ENCODE data around the gene SERPINB6. TPM values are rescaled to one million over a fixed set of nuclear protein-coding genes. Genes with fewer than 3 reads are reported as not detected.

The SERPINB6 gene
- total RNA-seq, 4 donors from 2014 or later, result 21.2 to 37.0 (median 35.6) TPM

DNA sequence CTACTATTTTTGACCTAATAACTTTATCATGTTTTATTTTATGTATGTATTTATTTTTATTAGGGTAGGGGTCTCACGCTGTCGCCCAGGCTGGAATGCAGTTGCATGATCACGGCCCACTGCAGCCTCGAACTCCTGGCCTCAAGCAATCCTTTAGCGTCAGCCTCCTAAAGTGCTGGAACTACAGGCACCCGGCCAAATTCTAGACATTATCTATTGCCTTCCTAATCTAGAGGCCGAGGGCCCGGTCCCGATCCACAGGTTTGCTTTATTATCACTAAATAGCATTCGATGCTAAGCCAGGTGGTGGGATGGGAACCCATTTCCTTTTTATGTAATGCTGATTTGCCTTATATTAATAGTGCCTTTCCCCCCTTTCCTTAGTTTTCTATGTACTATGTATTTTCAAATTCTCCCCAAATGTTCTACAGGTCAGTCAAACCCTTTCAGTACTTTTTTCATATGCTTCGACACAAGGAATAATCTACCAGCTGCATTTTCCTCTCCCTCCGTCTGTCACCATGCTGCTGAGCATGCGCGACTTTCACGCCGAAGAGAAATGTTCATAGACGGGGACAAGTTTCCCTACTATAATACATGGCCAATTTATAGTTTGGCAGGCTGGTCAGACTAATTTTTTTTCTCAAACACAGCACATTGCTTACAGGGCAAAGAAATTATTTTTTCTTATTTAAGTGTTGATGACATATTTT lies 6.4 kb downstream of the SERPINB6 start:
- intact Hi-C loops (cut with DNase I; ENCODE audit: low total_unique reads), result no loop called here
- peak in 1 of 2 donors; percentile 52 for DNase-seq (ENCODE audit: low spot score in 2 of 2)
- WGBS, 2 donors, result 93 to 95% methylated on average over 17 of the region's 17 CpGs
- H3K4me3 ChIP-seq (ENCODE audit: low read depth, poor library complexity, severe bottlenecking), result no peak overlapping the region
- TF ChIP-seq, protein P1, sequence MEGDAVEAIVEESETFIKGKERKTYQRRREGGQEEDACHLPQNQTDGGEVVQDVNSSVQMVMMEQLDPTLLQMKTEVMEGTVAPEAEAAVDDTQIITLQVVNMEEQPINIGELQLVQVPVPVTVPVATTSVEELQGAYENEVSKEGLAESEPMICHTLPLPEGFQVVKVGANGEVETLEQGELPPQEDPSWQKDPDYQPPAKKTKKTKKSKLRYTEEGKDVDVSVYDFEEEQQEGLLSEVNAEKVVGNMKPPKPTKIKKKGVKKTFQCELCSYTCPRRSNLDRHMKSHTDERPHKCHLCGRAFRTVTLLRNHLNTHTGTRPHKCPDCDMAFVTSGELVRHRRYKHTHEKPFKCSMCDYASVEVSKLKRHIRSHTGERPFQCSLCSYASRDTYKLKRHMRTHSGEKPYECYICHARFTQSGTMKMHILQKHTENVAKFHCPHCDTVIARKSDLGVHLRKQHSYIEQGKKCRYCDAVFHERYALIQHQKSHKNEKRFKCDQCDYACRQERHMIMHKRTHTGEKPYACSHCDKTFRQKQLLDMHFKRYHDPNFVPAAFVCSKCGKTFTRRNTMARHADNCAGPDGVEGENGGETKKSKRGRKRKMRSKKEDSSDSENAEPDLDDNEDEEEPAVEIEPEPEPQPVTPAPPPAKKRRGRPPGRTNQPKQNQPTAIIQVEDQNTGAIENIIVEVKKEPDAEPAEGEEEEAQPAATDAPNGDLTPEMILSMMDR (IDR thresholded peaks at IDR 0.05), result no peak
- no peak for TF ChIP-seq POLR2A (IDR thresholded peaks at IDR 0.05)

DNA sequence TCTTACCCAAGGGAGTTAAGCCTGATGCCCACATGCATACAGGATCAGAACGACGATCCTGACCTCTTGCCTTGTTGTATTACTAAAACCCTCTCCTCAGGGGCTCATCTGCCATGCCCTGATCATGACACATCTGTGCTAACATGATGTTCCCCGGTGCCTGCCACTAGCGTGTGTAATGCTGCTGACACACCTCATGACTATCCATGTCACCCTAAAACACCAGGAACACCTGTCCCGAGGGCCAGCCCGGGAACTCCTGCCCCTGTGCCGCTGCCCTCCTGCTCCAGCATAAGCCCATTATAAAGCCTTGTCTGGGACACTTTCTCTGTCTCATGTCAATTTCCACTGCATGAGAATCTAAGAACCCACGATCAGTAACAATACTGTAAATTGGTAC lies 7.6 kb downstream of the SERPINB6 start:
- TF ChIP-seq, protein P1 (IDR thresholded peaks at IDR 0.05), result no peak
- no peak for TF ChIP-seq POLR2A (IDR thresholded peaks at IDR 0.05)
- peak in 1 of 2 donors; percentile 67 for DNase-seq (ENCODE audit: low spot score in 2 of 2)

DNA sequence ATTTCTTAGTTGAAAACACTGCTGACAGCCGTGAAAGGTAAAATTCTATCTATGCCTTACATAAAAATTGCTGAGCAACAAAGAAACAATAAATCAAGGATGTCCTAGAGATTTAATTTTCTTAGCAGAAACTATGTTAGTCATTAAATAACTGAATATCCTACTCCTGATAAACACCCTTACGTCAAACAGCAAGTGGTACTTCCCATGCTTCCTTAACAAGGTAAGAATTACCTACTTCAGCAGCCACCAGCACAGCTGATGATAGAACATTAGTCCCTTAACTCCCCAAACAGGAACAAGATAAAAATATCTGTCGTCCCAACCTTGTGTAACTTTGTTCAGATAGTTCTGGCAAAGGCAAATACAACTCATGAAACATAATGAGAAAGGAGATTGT lies 8.7 kb downstream of the SERPINB6 start:
- no peak overlapping the region for H3K4me3 ChIP-seq (ENCODE audit: low read depth, poor library complexity, severe bottlenecking)
- intact Hi-C loops (cut with DNase I; ENCODE audit: low total_unique reads), result no loop called here
- no peak for TF ChIP-seq POLR2A (IDR thresholded peaks at IDR 0.05)
- TF ChIP-seq, protein P1 (IDR thresholded peaks at IDR 0.05), result no peak

More for the DNA sequence above, 7.6 kb downstream of the SERPINB6 start:
- WGBS, 2 donors, result 92 to 94% methylated on average over 8 of the region's 8 CpGs
- H3K4me3 ChIP-seq (ENCODE audit: low read depth, poor library complexity, severe bottlenecking), result no peak overlapping the region
- intact Hi-C loops (cut with DNase I; ENCODE audit: low total_unique reads), result no loop called here

DNA sequence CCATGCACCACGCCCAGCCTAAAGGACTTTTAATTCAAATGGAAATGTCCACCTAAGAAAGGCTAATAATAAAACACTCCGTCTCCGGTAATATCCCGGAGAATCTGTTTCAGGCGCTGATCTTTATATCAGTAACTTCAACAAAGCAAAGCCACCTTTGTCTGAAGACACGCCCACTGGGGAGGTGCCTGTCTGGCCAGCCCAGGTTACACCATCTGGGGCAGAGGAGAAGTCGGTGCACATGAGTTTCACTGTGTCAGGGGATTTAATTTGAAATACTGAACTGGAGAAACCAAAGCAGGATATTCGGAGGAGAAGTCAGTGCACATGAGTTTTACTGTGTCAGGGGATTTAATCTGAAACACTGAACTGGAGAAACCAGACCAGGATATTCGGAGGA lies 9.4 kb downstream of the SERPINB6 start:
- intact Hi-C loops (cut with DNase I; ENCODE audit: low total_unique reads), result no loop called here
- no peak overlapping the region for H3K4me3 ChIP-seq (ENCODE audit: low read depth, poor library complexity, severe bottlenecking)
- WGBS, 2 donors, result 87 to 88% methylated on average over 9 of the region's 9 CpGs
- no peak for TF ChIP-seq POLR2A (IDR thresholded peaks at IDR 0.05)
- TF ChIP-seq, protein P1 (IDR thresholded peaks at IDR 0.05), result no peak
- DNase-seq (ENCODE audit: low spot score in 2 of 2), result peak in 1 of 2 donors; percentile 60

More for the DNA sequence above, 8.7 kb downstream of the SERPINB6 start:
- no peak for DNase-seq (ENCODE audit: low spot score in 2 of 2)
- 76 to 84% methylated on average over 3 of the region's 3 CpGs for WGBS, 2 donors

DNA sequence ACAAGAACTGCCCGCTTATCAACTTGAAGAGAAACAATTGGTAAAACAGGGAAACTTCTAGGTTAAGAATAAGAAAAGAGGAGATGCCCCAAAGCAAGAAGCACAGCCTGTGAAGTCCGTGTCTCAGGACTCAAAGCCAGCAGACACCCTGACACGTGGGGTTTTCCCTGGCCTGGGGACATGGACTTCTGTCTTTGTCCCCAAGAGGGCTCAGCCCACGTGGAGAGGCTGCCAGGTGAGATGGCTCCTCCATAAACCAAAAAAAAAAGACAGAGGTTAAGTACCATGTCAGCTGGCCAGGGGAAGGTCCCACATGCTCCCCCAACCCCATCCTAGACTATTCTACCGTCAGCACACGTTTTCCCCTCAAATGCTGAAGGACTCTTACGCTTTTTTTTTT lies 9.9 kb downstream of the SERPINB6 start:
- H3K4me3 ChIP-seq (ENCODE audit: low read depth, poor library complexity, severe bottlenecking), result no peak overlapping the region
- intact Hi-C loops (cut with DNase I; ENCODE audit: low total_unique reads), result no loop called here
- TF ChIP-seq, protein P1 (IDR thresholded peaks at IDR 0.05), result no peak
- no peak for TF ChIP-seq POLR2A (IDR thresholded peaks at IDR 0.05)
- peak in 1 of 2 donors; percentile 72 for DNase-seq (ENCODE audit: low spot score in 2 of 2)
- WGBS, 2 donors, result 84 to 86% methylated on average over 7 of the region's 7 CpGs

DNA sequence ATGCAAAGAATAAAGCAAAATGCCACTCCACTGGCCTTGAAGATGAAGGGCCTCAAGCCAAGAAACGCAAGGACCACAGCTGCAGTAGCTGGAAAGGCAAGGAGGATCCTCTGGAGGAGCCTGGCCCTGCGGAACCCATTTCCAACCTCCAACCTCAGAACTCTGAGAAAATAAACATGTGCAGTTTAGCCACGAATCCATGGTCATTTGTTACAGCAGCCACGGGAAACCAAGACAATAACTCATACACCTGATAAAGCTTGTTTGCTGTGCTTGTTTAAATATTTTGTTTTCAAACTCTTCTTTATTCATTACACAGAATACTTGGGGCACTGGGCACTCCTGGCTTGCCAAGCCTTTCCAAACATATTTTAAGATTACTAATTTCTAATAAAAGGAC lies 10.4 kb downstream of the SERPINB6 start:
- WGBS, 2 donors, result 79 to 84% methylated on average over 4 of the region's 4 CpGs
- no peak overlapping the region for H3K4me3 ChIP-seq (ENCODE audit: low read depth, poor library complexity, severe bottlenecking)
- TF ChIP-seq, protein P1 (IDR thresholded peaks at IDR 0.05), result no peak
- no peak for TF ChIP-seq POLR2A (IDR thresholded peaks at IDR 0.05)
- DNase-seq (ENCODE audit: low spot score in 2 of 2), result no peak
- intact Hi-C loops (cut with DNase I; ENCODE audit: low total_unique reads), result no loop called here

Data from lower leg skin (tissue), 4 donors.